Pulmonary artery endothelial cell (primary cell): Measurements from ENCODE around the gene GFI1. TPM values are rescaled to one million over a fixed set of nuclear protein-coding genes. Genes with fewer than 3 reads are reported as not detected.

Experiments
- total RNA-seq: library from RNA; depleted of rRNA; stranded (reverse); fragments of >200 nt; gene quantifications from 2 replicates; pipeline ENCODE4 v1.2.3, GENCODE V29; 2014

GFI1 gene
- total RNA-seq, 1 donor from 2014 or later: 0.26 TPM

Other genes starting within 250 kb of the GFI1 start
- gene GLMN, start 187.9 kb downstream of the GFI1 start, total RNA-seq: 8.4 and 10.1 TPM in 2 replicates
- gene RPAP2, start 187.9 kb downstream of the GFI1 start, total RNA-seq: 14.8 and 17.1 TPM in 2 replicates